ENCODE measurements around the gene VAC14. TPM values are rescaled to one million over a fixed set of nuclear protein-coding genes. Genes with fewer than 3 reads are reported as not detected.
"Not testable (repeated sequence)": the region's sequence is repeated elsewhere in the genome, so short reads cannot be mapped to it uniquely, and the experiment has no call there.

The VAC14 gene
- total RNA-seq, 1 donor from 2014 or later, result 38.1 TPM

DNA sequence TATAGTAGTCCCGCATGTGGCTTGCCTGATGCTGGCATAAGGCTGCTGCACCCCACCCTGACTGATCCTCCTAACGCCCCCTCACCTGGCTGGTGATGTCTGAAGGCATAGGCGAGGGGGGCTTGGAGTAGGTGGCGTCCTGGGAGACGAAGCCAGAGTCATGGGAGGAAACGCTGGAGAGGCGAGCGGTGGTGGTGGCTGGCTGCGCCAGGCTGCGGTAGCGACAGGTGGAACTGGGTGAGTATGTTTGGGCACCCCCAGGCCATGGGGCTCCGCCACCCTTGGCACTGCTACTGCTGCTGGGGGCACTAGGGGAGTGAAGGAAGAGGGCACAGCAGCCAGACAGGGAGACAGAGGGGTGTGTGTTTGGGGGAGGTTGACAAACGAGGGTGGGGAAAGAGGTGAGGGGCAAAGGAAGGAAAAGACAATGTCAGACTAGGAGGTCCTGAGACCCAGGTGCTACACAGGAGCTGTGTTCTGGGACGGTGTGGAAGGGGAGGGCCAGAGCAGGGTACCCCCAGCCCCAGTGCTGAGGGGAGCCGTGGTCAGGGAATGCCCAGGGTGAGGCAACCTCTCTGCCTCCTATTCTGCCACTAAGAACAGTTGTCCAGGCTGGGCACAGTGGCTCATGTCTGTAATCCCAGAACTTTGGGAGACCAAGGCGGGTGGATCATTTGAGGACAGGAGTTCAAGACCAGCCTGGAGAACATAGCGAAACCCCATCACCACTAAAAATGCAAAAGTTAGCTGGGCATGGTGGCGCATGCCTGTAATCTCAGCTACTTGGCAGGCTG lies 126.5 kb downstream of the VAC14 start:
- intact Hi-C loops (cut with DNase I), result loop anchor here (5.0 kb wide), 1 partner anchor 98 kb away; no protein-coding TSS in a partner anchor

GRCh38 chr16:70670938-70671337 lies 130.0 kb downstream of the VAC14 start:
- H3K27me3 ChIP-seq; H3K4me1 ChIP-seq; DNase-seq (ENCODE audit: extremely low spot score in 2 of 2); intact Hi-C loops (cut with DNase I); H3K9me3 ChIP-seq; H3K4me3 ChIP-seq; H3K27ac ChIP-seq: not testable (repeated sequence)
- H3K36me3 ChIP-seq, result peaks cover 4 to 87% of the 10 kb centered on the region in 2 donors

More for the DNA sequence above, 126.5 kb downstream of the VAC14 start:
- no peak overlapping the region for H3K4me3 ChIP-seq
- no peaks in the 10 kb centered on the region for H3K27me3 ChIP-seq
- no peaks in the 10 kb centered on the region for H3K9me3 ChIP-seq
- DNase-seq (ENCODE audit: extremely low spot score in 2 of 2), result no peak
- H3K36me3 ChIP-seq, result peaks cover 0 to 94% of the 10 kb centered on the region in 2 donors
- no peaks in the 10 kb centered on the region for H3K4me1 ChIP-seq
- TF ChIP-seq POLR2A (IDR thresholded peaks at IDR 0.05) (no peak), POLR2AphosphoS5 (IDR thresholded peaks at IDR 0.05; ENCODE audit: insufficient read depth in 1 of 2, low read depth in 1 of 2) (no peak), CTCF (IDR thresholded peaks at IDR 0.05) (no peak)
- no peak overlapping the region for H3K27ac ChIP-seq

- Histone ChIP-seq H3K9me3 (no peaks in the 10 kb centered on the region), H3K27ac (no peak overlapping the region), H3K4me1 (no peaks in the 10 kb centered on the region), H3K36me3 (peaks cover 4 to 87% of the 10 kb centered on the region in 2 donors), H3K27me3 (no peaks in the 10 kb centered on the region), H3K4me3 (no peak overlapping the region)
- no peak for DNase-seq (ENCODE audit: extremely low spot score in 2 of 2)
- no peak for TF ChIP-seq POLR2A (IDR thresholded peaks at IDR 0.05)
- no peak for TF ChIP-seq POLR2AphosphoS5 (IDR thresholded peaks at IDR 0.05; ENCODE audit: insufficient read depth in 1 of 2, low read depth in 1 of 2)
- TF ChIP-seq CTCF (IDR thresholded peaks at IDR 0.05), result no peak
- intact Hi-C loops (cut with DNase I), result no loop called here
Observed at GRCh38 chr16:70670175-70670574, 130.8 kb downstream of the VAC14 start.

GRCh38 chr16:70665806-70666735 lies 134.9 kb downstream of the VAC14 start:
- Histone ChIP-seq H3K4me1 (peaks cover 23% of the 10 kb centered on the region), H3K9me3 (no peaks in the 10 kb centered on the region), H3K36me3 (peaks cover 4 to 83% of the 10 kb centered on the region in 2 donors), H3K27ac (no peak overlapping the region), H3K4me3 (no peak overlapping the region), H3K27me3 (no peaks in the 10 kb centered on the region)
- TF ChIP-seq CTCF (IDR thresholded peaks at IDR 0.05) (no peak), POLR2AphosphoS5 (IDR thresholded peaks at IDR 0.05; ENCODE audit: insufficient read depth in 1 of 2, low read depth in 1 of 2) (no peak), POLR2A (IDR thresholded peaks at IDR 0.05) (no peak)
- intact Hi-C loops (cut with DNase I), result no loop called here
- no peak for DNase-seq (ENCODE audit: extremely low spot score in 2 of 2)

DNA sequence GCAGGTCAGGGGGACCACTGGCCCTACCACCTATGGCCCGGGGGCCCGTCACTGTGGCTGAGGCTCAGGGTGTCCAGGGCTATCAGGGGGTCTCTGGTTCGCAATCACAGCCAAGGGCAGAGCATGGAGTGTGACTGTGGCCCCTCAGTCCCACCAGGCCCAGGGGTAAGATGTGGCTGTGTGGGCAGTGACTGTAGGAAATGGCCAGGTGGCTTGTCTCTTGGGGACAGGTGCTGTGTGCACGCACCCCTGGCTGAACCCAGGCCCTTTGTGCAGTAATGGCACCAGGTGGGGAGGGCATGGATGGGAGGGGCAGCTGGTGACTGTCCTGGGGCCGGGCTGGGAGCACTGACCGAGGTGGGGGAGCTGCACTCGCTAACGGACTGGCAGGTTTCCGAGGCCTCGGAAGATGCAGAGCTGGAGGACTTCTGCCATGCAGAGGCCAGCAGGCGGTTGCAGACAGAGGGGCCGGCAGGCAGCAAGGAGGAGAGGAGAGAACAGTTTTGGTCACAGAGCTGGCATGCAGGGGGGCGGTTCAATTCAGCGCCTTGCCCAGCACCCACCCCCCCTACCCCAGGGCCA lies 135.8 kb downstream of the VAC14 start:
- no peak overlapping the region for H3K27ac ChIP-seq
- no peak for DNase-seq (ENCODE audit: extremely low spot score in 2 of 2)
- intact Hi-C loops (cut with DNase I), result no loop called here
- no peak for TF ChIP-seq CTCF (IDR thresholded peaks at IDR 0.05)
- no peak for TF ChIP-seq POLR2A (IDR thresholded peaks at IDR 0.05)
- no peak for TF ChIP-seq POLR2AphosphoS5 (IDR thresholded peaks at IDR 0.05; ENCODE audit: insufficient read depth in 1 of 2, low read depth in 1 of 2)
- peaks cover 4 to 74% of the 10 kb centered on the region in 2 donors for H3K36me3 ChIP-seq
- peaks cover 23% of the 10 kb centered on the region for H3K4me1 ChIP-seq
- H3K9me3 ChIP-seq, result no peaks in the 10 kb centered on the region
- no peaks in the 10 kb centered on the region for H3K27me3 ChIP-seq
- no peak overlapping the region for H3K4me3 ChIP-seq

All from vagina (tissue), 2 donors.